Choroid plexus epithelial cell (primary cell): ENCODE results near the gene C20orf141.
A peak's percentile ranks its signal among the peaks of the same experiment; 100 is the strongest.
"Not testable (repeated sequence)": the region's sequence is repeated elsewhere in the genome, so short reads cannot be mapped to it uniquely, and the experiment has no call there.

ENCODE experiments used
- DNase-seq: peaks from one replicate; pipeline ENCODE4 v3.0.0-alpha.2; 2010; ENCODE audit warnings: low read depth
- H3K4me3 ChIP-seq: 2 replicates; pipeline ENCODE4 v1.5.1; 2011; ENCODE audit warnings: low read depth, mild to moderate bottlenecking, control low read depth, low read length, moderate library complexity
- TF ChIP-seq, protein P1 (sequence below): conservative IDR thresholded peaks from 2 replicates; pipeline ENCODE4 v1.5.1; 2011; ENCODE audit warnings: low read depth, mild to moderate bottlenecking, control low read depth, inconsistent platforms, low read length, moderate library complexity

Gene C20orf141, protein sequence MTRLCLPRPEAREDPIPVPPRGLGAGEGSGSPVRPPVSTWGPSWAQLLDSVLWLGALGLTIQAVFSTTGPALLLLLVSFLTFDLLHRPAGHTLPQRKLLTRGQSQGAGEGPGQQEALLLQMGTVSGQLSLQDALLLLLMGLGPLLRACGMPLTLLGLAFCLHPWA

GRCh38 chr20:2814587-2815051 is at the start of gene C20orf141:
Gene C20orf141, plus strand, starts transcription at chr20:2814987. Its CDS starts 198 bp downstream, at chr20:2815185.
- TF ChIP-seq, protein P1, sequence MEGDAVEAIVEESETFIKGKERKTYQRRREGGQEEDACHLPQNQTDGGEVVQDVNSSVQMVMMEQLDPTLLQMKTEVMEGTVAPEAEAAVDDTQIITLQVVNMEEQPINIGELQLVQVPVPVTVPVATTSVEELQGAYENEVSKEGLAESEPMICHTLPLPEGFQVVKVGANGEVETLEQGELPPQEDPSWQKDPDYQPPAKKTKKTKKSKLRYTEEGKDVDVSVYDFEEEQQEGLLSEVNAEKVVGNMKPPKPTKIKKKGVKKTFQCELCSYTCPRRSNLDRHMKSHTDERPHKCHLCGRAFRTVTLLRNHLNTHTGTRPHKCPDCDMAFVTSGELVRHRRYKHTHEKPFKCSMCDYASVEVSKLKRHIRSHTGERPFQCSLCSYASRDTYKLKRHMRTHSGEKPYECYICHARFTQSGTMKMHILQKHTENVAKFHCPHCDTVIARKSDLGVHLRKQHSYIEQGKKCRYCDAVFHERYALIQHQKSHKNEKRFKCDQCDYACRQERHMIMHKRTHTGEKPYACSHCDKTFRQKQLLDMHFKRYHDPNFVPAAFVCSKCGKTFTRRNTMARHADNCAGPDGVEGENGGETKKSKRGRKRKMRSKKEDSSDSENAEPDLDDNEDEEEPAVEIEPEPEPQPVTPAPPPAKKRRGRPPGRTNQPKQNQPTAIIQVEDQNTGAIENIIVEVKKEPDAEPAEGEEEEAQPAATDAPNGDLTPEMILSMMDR = no peak

GRCh38 chr20:2767768-2768631 is 46.8 kb upstream of the C20orf141 start:
- DNase-seq = peak; percentile 24
- no peak overlapping the region for H3K4me3 ChIP-seq
- TF ChIP-seq, protein P1 = no peak

More at GRCh38 chr20:2814587-2815051, at the start of gene C20orf141:
- peak; percentile 99 for DNase-seq
- H3K4me3 ChIP-seq = no peak within 1 kb of the TSS

DNA sequence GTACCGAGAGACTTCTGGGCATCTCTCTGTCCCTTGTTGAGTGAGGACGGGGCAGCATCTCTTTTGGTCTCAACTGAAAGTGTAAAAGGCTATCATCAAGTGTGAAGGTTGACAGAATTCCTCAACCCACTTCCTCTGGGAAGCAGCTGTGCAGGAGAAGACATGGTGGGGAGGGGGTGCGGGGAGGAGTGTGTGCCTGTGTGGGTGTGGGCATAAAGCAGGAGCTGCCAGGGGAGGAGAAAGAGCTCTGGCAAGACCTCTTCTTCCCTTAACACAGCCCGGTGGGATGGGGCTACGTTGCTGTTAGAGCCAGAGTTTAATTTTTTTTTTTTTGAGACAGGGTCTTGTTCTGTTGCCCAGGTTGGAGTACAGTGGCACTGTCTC is 46.2 kb upstream of the C20orf141 start:
- DNase-seq = no peak
- TF ChIP-seq, protein P1 = no peak
- H3K4me3 ChIP-seq = no peak overlapping the region

- not testable (repeated sequence) for DNase-seq, H3K4me3 ChIP-seq
These were observed 44.7 kb upstream of the C20orf141 start for GRCh38 chr20:2770091-2770490.

DNA sequence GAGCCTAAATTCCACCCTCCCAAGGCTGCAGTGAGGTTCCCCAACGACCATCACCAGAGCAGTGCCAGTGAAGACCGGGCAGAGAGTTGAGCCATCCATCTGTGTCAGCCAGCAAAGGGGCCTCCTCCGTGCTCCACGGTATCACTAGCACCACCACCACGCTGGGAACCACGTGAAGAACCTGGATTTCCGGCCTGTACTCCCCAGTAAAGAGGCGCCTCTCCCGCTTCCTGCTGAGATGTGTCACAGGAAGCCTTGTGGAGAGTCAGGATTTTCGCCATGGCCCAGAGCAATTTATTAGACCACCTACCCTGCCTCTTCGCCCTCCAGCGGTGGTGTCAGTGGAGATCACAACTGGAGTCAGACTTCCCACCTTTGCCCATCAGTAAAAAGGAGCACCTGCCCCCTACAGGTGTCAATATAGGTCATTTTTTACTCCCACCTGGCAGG is 43.1 kb upstream of the C20orf141 start:
- TF ChIP-seq, protein P1 = no peak
- no peak for DNase-seq
- H3K4me3 ChIP-seq = no peak overlapping the region

DNA sequence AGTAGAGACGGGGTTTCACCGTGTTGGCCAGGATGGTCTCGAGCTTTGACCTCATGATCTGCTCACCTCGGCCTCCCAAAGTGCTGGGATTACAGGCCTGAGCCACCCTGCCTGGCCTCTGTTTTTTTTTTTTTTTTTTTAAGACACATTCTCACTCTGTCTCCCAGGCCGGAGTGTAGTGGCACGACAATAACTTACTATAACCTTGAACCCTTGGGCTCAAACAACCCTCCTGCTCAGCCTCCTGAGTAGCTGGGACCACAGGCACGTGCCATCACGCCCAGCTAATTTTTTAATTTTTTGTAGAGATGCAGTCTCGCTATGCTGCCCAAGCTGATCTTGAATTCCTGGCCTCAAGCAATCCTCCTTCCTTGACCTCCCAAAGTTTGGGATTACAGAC is 41.0 kb upstream of the C20orf141 start:
- TF ChIP-seq, protein P1 = no peak
- no peak for DNase-seq

GRCh38 chr20:2775139-2775538 is 39.6 kb upstream of the C20orf141 start:
- TF ChIP-seq, protein P1 = no peak
- no peak overlapping the region for H3K4me3 ChIP-seq
- no peak for DNase-seq

More for the DNA sequence above, 41.0 kb upstream of the C20orf141 start:
- H3K4me3 ChIP-seq = no peak overlapping the region
